WTC11 (cell line): ENCODE data around the gene ELAVL1.

Experiments used
- GABPB1 ChIP-seq: sonication (generic); formaldehyde crosslinking; IDR thresholded peaks from 2 replicates; pipeline ENCODE4 v1.8.1; 2023; ENCODE audit warnings: mild to moderate bottlenecking, missing genetic modification reagents
- KAT7 ChIP-seq: sonication (generic); formaldehyde crosslinking; IDR thresholded peaks from 2 replicates; pipeline ENCODE4 v1.8.1; 2023; ENCODE audit warnings: missing genetic modification reagents, mild to moderate bottlenecking, borderline replicate concordance
- TEAD4 ChIP-seq: sonication (generic); formaldehyde crosslinking; IDR thresholded peaks from 2 replicates; pipeline ENCODE4 v1.8.0; 2022; ENCODE audit warnings: mild to moderate bottlenecking, missing genetic modification reagents
- TF ChIP-seq, protein P1 (sequence below): fragments of 200-600 bp; IDR thresholded peaks from 2 replicates; pipeline ENCODE4 v1.8.0; 2022; ENCODE audit warnings: antibody characterized with exemption
- TF ChIP-seq, protein P2 (sequence below): fragments of 250-450 bp; sonication (Bioruptor Pico); IDR thresholded peaks from 2 replicates; pipeline ENCODE4 v2.1.2; 2022; ENCODE audit warnings: mild to moderate bottlenecking, moderate library complexity
- TF ChIP-seq, protein P3 (sequence below): sonication (generic); formaldehyde crosslinking; IDR thresholded peaks from 2 replicates; pipeline ENCODE4 v1.8.1; 2022; ENCODE audit warnings: low read depth, missing genetic modification reagents, borderline replicate concordance

DNA sequence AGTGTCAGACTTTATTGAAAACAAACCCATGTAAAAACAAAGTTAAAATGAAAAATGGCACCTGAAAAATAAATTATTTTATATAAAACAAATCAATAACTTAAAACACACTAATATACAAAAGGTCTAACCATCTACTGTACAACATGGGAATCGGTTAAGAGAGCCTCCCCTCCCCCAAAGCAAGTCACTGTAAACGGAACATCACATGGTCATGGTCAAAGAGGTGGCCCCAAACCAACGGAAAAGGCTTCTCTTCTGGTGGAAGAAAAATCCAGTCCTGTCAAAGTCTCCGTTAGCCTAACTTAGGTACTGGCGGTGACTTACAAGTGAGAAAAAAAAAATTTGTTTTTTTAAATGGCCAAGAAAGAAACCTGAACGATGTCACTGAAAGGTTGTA lies 46.2 kb downstream of the ELAVL1 start:
- TF ChIP-seq, protein P1, sequence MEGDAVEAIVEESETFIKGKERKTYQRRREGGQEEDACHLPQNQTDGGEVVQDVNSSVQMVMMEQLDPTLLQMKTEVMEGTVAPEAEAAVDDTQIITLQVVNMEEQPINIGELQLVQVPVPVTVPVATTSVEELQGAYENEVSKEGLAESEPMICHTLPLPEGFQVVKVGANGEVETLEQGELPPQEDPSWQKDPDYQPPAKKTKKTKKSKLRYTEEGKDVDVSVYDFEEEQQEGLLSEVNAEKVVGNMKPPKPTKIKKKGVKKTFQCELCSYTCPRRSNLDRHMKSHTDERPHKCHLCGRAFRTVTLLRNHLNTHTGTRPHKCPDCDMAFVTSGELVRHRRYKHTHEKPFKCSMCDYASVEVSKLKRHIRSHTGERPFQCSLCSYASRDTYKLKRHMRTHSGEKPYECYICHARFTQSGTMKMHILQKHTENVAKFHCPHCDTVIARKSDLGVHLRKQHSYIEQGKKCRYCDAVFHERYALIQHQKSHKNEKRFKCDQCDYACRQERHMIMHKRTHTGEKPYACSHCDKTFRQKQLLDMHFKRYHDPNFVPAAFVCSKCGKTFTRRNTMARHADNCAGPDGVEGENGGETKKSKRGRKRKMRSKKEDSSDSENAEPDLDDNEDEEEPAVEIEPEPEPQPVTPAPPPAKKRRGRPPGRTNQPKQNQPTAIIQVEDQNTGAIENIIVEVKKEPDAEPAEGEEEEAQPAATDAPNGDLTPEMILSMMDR: no peak
- TF ChIP-seq, protein P2, sequence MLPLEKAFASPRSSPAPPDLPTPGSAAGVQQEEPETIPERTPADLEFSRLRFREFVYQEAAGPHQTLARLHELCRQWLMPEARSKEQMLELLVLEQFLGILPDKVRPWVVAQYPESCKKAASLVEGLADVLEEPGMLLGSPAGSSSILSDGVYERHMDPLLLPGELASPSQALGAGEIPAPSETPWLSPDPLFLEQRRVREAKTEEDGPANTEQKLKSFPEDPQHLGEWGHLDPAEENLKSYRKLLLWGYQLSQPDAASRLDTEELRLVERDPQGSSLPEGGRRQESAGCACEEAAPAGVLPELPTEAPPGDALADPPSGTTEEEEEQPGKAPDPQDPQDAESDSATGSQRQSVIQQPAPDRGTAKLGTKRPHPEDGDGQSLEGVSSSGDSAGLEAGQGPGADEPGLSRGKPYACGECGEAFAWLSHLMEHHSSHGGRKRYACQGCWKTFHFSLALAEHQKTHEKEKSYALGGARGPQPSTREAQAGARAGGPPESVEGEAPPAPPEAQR: no peak
- no peak for TF ChIP-seq TEAD4 (CRISPR knock-in tag)
- no peak for TF ChIP-seq KAT7
- no peak for TF ChIP-seq GABPB1
- TF ChIP-seq, protein P3, sequence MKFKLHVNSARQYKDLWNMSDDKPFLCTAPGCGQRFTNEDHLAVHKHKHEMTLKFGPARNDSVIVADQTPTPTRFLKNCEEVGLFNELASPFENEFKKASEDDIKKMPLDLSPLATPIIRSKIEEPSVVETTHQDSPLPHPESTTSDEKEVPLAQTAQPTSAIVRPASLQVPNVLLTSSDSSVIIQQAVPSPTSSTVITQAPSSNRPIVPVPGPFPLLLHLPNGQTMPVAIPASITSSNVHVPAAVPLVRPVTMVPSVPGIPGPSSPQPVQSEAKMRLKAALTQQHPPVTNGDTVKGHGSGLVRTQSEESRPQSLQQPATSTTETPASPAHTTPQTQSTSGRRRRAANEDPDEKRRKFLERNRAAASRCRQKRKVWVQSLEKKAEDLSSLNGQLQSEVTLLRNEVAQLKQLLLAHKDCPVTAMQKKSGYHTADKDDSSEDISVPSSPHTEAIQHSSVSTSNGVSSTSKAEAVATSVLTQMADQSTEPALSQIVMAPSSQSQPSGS (CRISPR knock-in tag): no peak
